HG03469 (cell line): ENCODE results near the gene OR13G1.
"Not testable (repeated sequence)": the region's sequence is repeated elsewhere in the genome, so short reads cannot be mapped to it uniquely, and the experiment has no call there.

Experiments
- ATAC-seq: cut with Tn5 transposase; IDR thresholded peaks from one replicate; pipeline ENCODE4 v1.9.1; 2021; ENCODE audit warnings: mild to moderate bottlenecking, moderate library complexity, moderate number of reproducible peaks; ENCODE audit not compliant: unreplicated experiment

The OR13G1 gene, protein sequence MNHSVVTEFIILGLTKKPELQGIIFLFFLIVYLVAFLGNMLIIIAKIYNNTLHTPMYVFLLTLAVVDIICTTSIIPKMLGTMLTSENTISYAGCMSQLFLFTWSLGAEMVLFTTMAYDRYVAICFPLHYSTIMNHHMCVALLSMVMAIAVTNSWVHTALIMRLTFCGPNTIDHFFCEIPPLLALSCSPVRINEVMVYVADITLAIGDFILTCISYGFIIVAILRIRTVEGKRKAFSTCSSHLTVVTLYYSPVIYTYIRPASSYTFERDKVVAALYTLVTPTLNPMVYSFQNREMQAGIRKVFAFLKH

GRCh38 chr1:247679639-247680038 lies at the start of gene OR13G1:
TSS of gene OR13G1 (minus strand) at chr1:247679739. CDS start at chr1:247673041, 6,698 bp downstream.
- no peak for ATAC-seq

GRCh38 chr1:247721222-247721621 lies 41.7 kb upstream of the OR13G1 start:
- no peak for ATAC-seq

DNA sequence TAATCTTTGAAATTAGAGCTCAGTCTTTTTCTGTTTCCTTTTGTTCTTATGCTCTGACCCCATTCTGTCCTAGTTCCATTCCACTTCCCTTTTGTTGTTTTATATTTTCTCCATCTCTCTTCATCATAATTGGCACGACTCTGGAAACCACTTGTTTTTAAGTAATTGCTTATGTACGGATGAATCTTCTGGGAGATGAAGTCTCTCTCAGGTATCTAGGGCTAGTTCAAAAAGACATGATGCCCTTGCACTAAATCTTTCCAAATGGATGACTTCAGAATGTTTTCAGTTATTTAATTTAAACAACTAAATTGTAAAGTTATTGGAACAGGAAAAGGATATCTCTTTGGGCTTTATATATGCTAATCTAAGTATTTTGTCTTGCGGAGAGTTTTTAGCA lies 37.0 kb upstream of the OR13G1 start, which contains the start of gene OR6F1:
Gene OR6F1 (minus strand): TSS at position 101 of the 400 bp plus-strand sequence. CDS start 3,891 bp downstream, outside the sequence.
- ATAC-seq, result no peak

- no peak for ATAC-seq
These were observed 34.2 kb upstream of the OR13G1 start for GRCh38 chr1:247713753-247714152.

- ATAC-seq, result not testable (repeated sequence)
These were observed 31.1 kb upstream of the OR13G1 start for GRCh38 chr1:247710681-247711080.

- ATAC-seq, result no peak
These were observed 21.8 kb upstream of the OR13G1 start for GRCh38 chr1:247701338-247701737.

- peak; percentile 88 for ATAC-seq
These were observed 1.9 kb upstream of the OR13G1 start for GRCh38 chr1:247681288-247681897.

GRCh38 chr1:247680171-247680570 lies 632 bp upstream of the OR13G1 start:
- ATAC-seq, result no peak

DNA sequence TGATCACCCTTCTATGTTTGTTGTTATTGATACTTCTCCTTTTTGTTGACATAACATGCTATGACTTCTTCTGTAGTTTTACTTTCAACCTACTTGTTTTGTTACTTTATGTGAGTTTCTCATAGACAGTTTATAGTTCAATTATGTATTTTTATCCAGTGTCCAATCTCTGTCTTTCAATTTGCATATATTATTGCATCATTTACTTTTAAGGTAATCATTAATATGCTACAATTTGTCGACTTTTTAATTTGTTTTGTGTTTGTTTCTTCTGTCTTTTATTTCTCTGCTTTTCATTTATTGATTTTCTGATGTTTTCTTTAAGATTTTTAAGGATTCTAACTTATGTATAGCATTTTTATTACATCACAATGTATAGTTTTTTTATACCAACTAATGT lies 10.3 kb downstream of the OR13G1 start:
- ATAC-seq, result no peak

DNA sequence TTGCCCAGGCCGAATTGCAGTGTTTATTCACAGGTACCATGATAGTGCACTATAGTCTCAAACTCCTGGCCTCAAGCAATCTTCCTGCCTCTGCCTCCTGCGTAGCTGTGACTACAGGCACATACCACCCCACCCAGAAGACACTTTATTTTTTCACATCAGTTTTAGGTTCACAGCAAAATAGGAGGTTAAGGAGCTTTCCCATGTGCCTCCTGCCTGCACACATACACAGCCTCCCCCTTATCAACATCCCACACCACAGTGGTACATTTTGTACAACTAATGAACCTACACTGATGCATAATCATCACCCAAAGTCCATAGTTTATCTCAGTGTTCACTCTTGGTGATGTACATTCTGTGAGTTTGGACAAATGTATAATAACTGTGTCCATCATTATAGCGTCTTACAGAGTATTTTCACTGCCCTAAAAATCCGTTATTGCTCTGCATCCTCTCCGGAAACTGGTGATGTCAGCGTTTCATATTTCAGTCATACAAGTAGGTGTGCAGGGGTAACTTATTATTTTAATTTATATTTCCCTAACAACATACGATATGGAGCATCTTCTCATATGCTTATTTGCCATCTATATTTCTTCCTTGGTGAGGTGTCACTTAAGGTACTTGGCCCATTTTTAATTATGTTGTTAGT lies 23.2 kb downstream of the OR13G1 start:
- ATAC-seq, result no peak

DNA sequence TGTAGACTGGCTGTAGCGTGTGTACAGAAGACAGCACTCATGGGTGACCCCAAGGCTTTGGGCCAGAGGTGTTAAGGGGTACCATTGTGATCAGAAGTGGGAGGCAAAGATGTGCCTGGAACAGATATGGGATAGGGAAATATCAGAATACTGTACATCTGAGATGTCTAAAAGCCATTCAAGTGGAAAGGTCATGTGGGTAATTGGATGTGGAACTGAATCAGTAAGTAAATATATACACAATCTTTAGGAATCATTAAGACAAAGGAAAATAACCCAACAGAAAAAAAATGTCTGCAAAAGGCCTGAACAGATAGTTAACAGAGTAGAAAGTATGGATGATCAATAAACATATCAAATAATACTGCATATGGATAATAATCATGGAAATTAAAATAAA lies 26.5 kb downstream of the OR13G1 start:
- ATAC-seq, result no peak

DNA sequence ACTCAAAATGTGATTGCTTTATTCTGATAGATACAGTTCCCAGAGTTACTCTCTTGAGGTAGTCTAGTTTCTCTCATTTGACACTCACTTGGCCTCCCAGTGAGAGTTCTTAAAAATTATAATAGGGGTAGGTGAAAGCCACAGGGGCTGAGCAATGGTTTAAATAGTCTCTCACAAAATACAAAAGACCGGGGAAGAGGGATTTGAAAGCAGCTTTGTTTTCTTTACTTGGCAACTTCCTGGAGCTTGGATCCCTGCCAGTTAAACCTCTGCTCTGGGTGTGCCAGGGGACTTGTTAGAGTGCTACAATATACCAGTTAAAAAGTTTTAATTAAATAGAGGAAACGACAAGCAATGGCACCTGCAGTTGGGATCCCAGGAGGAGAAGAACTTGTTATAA lies 31.7 kb downstream of the OR13G1 start:
- no peak for ATAC-seq

GRCh38 chr1:247646867-247647266 lies 32.7 kb downstream of the OR13G1 start:
- no peak for ATAC-seq

- no peak for ATAC-seq
These were observed 36.8 kb downstream of the OR13G1 start for GRCh38 chr1:247642742-247643141.

DNA sequence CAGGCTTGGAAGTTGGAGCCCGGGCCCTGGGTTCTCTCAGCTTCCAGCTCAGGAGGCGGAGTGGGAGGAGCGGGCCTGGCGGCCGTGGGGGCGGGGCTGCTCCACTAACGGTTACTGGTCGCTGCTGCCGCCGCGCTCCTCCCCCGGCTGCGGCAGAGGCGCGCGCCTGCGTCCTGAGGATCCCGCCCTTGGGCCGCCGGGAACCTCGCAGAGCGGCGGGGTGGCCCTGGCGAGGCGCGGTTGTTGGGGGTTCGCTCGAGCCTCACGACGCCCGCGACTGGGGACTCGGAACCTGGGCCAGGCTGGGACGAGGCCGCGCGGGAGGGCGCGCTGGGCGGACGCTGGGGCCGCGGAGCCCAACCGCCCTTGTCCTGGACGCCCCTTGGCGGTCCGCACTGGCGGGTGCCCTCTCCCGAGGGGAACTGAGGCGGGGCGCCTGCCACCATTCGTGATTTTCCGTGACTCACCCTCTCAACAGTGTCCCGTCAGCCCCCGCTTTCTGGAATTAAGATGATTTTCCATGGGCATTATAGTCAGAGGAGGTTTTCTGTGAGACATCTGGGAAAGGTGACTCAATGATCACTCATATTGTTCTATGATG lies 40.1 kb downstream of the OR13G1 start:
- no peak for ATAC-seq

GRCh38 chr1:247638781-247639180 lies 40.8 kb downstream of the OR13G1 start:
- no peak for ATAC-seq

GRCh38 chr1:247638011-247638410 lies 41.5 kb downstream of the OR13G1 start:
- ATAC-seq, result no peak

DNA sequence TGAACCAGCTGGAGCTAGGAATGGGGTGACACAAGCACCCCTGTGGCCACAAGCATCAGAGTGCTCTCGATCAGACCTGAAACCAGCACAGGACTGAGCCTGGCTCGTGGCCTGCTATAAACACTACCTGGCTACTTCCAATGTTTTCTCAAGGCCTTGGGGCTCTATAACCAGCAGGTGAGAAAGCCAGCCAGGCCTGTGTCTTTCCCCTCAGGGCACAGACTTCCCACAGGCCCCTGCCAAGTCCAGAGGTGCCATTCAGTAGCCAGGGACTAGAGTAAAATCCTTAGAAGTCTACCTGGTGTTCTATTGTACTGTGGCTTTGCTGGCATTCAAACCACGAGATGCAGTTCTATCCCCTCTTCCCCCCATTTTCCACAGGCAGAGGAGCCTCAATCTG lies 51.6 kb downstream of the OR13G1 start:
- ATAC-seq, result no peak
